Trophoblast cell (in vitro differentiated cells and primary cell): ENCODE results near the gene UGT1A7.
"Not testable (repeated sequence)": the region's sequence is repeated elsewhere in the genome, so short reads cannot be mapped to it uniquely, and the experiment has no call there.

Experiments
- DNase-seq, 2 donors: peaks; one replicate each; pipeline ENCODE4 v3.0.0-alpha.2; 2016
- H2AFZ ChIP-seq: 2 replicates; pipeline ENCODE4 v1.6.1; 2013; ENCODE audit warnings: low read length, moderate library complexity, mild to moderate bottlenecking; ENCODE audit not compliant: insufficient read depth, poor library complexity
- H2AK5ac ChIP-seq: 2 replicates; pipeline ENCODE4 v1.6.1; 2013; ENCODE audit warnings: mild to moderate bottlenecking, low read length
- H2BK120ac ChIP-seq: 2 replicates; pipeline ENCODE4 v1.6.1; 2013; ENCODE audit warnings: low read length, mild to moderate bottlenecking, moderate library complexity; ENCODE audit not compliant: insufficient read depth, poor library complexity
- H2BK12ac ChIP-seq: 2 replicates; pipeline ENCODE4 v1.6.1; 2013; ENCODE audit warnings: mild to moderate bottlenecking, low read length, moderate library complexity
- H2BK5ac ChIP-seq: 2 replicates; pipeline ENCODE4 v1.6.1; 2013; ENCODE audit warnings: low read length, low read depth, moderate library complexity, mild to moderate bottlenecking; ENCODE audit not compliant: poor library complexity
- H3K14ac ChIP-seq: 2 replicates; pipeline ENCODE4 v1.6.1; 2013; ENCODE audit warnings: mild to moderate bottlenecking, low read length
- H3K18ac ChIP-seq: 2 replicates; pipeline ENCODE4 v1.6.1; 2013; ENCODE audit warnings: mild to moderate bottlenecking, low read length
- H3K23ac ChIP-seq: 2 replicates; pipeline ENCODE4 v1.6.1; 2013; ENCODE audit warnings: low read length
- H3K27ac ChIP-seq: 2 replicates; pipeline ENCODE4 v1.5.1; 2013; ENCODE audit warnings: low read depth, mild to moderate bottlenecking, inconsistent platforms, low read length, moderate library complexity
- H3K27me3 ChIP-seq: 2 replicates; pipeline ENCODE4 v1.6.1; 2013; ENCODE audit warnings: inconsistent platforms, mild to moderate bottlenecking, low read length, moderate library complexity; ENCODE audit not compliant: insufficient read depth
- H3K36me3 ChIP-seq, 2 experiments: 1 replicate in 1 of 2; 2 replicates in 1 of 2; pipeline ENCODE4 v1.6.1; 2013; ENCODE audit warnings: low read length in 2 of 2, mild to moderate bottlenecking in 2 of 2, moderate library complexity in 1 of 2; ENCODE audit not compliant: insufficient read depth in 2 of 2, control insufficient read depth in 1 of 2
- H3K4ac ChIP-seq: 2 replicates; pipeline ENCODE4 v1.6.1; 2013; ENCODE audit warnings: low read depth, mild to moderate bottlenecking, low read length, moderate library complexity
- H3K4me1 ChIP-seq, 2 experiments: 1 replicate in 1 of 2; 2 replicates in 1 of 2; pipeline ENCODE4 v1.6.1; 2013; ENCODE audit warnings: low read length in 2 of 2, mild to moderate bottlenecking in 2 of 2, moderate library complexity in 1 of 2; ENCODE audit not compliant: insufficient read depth in 2 of 2, control insufficient read depth in 1 of 2
- H3K4me2 ChIP-seq: 2 replicates; pipeline ENCODE4 v1.6.1; 2013; ENCODE audit warnings: inconsistent platforms, mild to moderate bottlenecking, low read length, moderate library complexity
- H3K4me3 ChIP-seq: 2 replicates; pipeline ENCODE4 v1.5.1; 2013; ENCODE audit warnings: mild to moderate bottlenecking, low read depth, low read length, inconsistent platforms
- H3K79me1 ChIP-seq: one replicate; pipeline ENCODE4 v1.6.1; 2013; ENCODE audit warnings: low read length
- H3K79me2 ChIP-seq: 2 replicates; pipeline ENCODE4 v1.6.1; 2013; ENCODE audit warnings: low read length, mild to moderate bottlenecking; ENCODE audit not compliant: control insufficient read depth, insufficient read depth, poor library complexity
- H3K9ac ChIP-seq: 2 replicates; pipeline ENCODE4 v1.6.1; 2013; ENCODE audit warnings: mild to moderate bottlenecking, low read length
- H3K9me3 ChIP-seq: 2 replicates; pipeline ENCODE4 v1.6.1; 2013; ENCODE audit warnings: low read depth, mild to moderate bottlenecking, control low read depth, inconsistent platforms, low read length; ENCODE audit not compliant: insufficient read depth
- H4K12ac ChIP-seq: 2 replicates; pipeline ENCODE4 v1.6.1; 2013; ENCODE audit warnings: low read depth, mild to moderate bottlenecking, low read length, moderate library complexity
- H4K8ac ChIP-seq: 2 replicates; pipeline ENCODE4 v1.6.1; 2013; ENCODE audit warnings: low read depth, mild to moderate bottlenecking, low read length, moderate library complexity
- H4K91ac ChIP-seq: one replicate; pipeline ENCODE4 v1.6.1; 2013; ENCODE audit warnings: low read depth, mild to moderate bottlenecking, low read length, moderate library complexity
- WGBS: extraction: QIAGEN DNeasy Blood & Tissue Kit; methylation state at CpG from one replicate; pipeline ENCODE4 v1.1.7; 2013; ENCODE audit warnings: missing lambda C conversion rate; ENCODE audit not compliant: insufficient read length, insufficient coverage; ENCODE audit errors: extremely low coverage; 5-methylcytosine and 5-hydroxymethylcytosine counted together

Gene UGT1A7

DNA sequence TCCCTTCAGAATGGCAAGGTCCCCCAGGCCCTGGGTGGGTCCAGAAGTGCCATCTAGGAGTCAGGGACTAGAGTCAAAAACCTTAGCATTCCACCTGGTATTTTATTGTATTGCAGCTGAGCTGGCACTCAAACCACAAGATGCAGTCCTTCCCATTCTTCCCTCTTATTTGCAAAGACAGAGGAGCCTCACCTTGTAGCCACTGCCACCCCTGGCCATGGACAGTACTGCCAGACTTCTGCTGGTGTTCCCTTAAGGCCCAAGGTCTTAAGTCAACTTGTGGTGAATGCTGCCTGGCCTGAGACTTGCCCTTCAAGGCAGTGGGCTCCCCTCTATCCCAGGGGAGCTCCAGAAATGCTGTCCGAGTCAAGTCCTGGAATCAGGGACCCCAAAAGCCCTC is 38.6 kb upstream of the UGT1A7 start:
- no peak overlapping the region for H2BK5ac ChIP-seq
- no peak overlapping the region for H3K9ac ChIP-seq
- H4K8ac ChIP-seq, result no peak overlapping the region
- H3K23ac ChIP-seq, result no peak overlapping the region
- no peak overlapping the region for H3K4me2 ChIP-seq
- H3K27me3 ChIP-seq, result no peaks in the 10 kb centered on the region
- no peaks in the 10 kb centered on the region for H3K4me1 ChIP-seq
- no peak overlapping the region for H4K91ac ChIP-seq
- no peak overlapping the region for H3K4ac ChIP-seq
- no peaks in the 10 kb centered on the region for H3K79me2 ChIP-seq
- H3K27ac ChIP-seq, result no peak overlapping the region
- H2AK5ac ChIP-seq, result no peak overlapping the region
- WGBS, result no CpG with 5 or more reads among the region's 1 CpG
- no peaks in the 10 kb centered on the region for H3K36me3 ChIP-seq
- H2AFZ ChIP-seq, result no peak overlapping the region
- H2BK120ac ChIP-seq, result no peak overlapping the region
- H3K14ac ChIP-seq, result no peak overlapping the region
- no peak overlapping the region for H4K12ac ChIP-seq
- no peak overlapping the region for H2BK12ac ChIP-seq
- no peaks in the 10 kb centered on the region for H3K79me1 ChIP-seq
- H3K4me3 ChIP-seq, result no peak overlapping the region
- DNase-seq, result peak in 1 of 2 donors; percentile 17
- peaks cover 8% of the 10 kb centered on the region for H3K9me3 ChIP-seq
- no peak overlapping the region for H3K18ac ChIP-seq

DNA sequence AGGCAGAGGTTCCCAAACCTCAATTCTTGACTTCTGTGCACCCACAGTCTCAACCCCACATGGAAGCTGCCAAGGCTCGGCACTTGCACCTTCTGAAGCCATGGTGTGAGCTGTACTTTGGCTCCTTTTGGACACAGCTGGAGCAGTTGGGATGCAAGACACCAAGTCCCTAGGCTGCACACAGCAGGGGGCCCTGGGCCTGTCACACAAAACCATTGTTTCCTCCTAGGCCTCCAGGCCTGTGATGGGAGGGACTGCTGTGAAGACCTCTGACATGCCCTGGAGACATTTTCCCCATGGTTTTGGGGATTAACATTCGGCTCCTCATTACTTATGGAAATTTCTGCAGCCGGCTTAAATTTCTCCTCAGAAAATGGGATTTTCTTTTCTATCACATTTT is 35.7 kb upstream of the UGT1A7 start:
- H3K4me3 ChIP-seq, H2AK5ac ChIP-seq, H3K4ac ChIP-seq, H4K12ac ChIP-seq, H3K27me3 ChIP-seq, H3K4me1 ChIP-seq, H3K36me3 ChIP-seq, H2AFZ ChIP-seq, H3K4me2 ChIP-seq, H3K18ac ChIP-seq, H3K9ac ChIP-seq, DNase-seq, H3K23ac ChIP-seq, H2BK5ac ChIP-seq, H3K27ac ChIP-seq, H3K9me3 ChIP-seq, H4K8ac ChIP-seq, H3K79me1 ChIP-seq, H3K79me2 ChIP-seq, H3K14ac ChIP-seq, H2BK12ac ChIP-seq, H4K91ac ChIP-seq, H2BK120ac ChIP-seq: not testable (repeated sequence)
- WGBS, result no CpG with 5 or more reads among the region's 3 CpGs

DNA sequence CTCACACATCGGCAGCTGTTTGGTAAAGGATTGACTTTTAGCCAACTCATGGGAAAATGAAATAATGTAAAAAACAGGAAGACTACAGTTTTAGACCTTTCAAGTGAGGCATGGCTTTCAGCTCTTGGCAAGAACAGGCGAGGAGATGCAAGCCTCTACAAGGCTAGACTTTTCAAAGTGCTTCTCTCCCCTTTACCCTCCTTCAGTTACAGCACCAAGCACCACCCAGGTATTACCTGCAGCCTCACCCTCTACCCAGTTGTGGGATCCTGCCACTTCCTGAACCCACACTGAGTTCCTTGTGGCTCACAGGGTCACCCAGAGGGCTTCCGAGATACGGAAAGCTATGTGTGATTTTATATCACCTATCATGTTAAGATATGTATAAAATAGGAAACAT is 30.7 kb upstream of the UGT1A7 start:
- Histone ChIP-seq H3K79me2 (no peaks in the 10 kb centered on the region), H4K91ac (no peak overlapping the region), H3K27me3 (no peaks in the 10 kb centered on the region), H3K4me3 (no peak overlapping the region), H3K18ac (no peak overlapping the region), H3K14ac (no peak overlapping the region), H2AFZ (no peak overlapping the region), H2BK5ac (no peak overlapping the region), H2BK12ac (no peak overlapping the region), H4K8ac (no peak overlapping the region), H3K79me1 (no peaks in the 10 kb centered on the region), H3K36me3 (no peaks in the 10 kb centered on the region), H4K12ac (no peak overlapping the region), H3K4me1 (no peaks in the 10 kb centered on the region), H3K9ac (no peak overlapping the region), H3K23ac (no peak overlapping the region), H3K9me3 (peaks cover 1% of the 10 kb centered on the region), H3K27ac (no peak overlapping the region), H2BK120ac (no peak overlapping the region), H3K4ac (no peak overlapping the region), H2AK5ac (no peak overlapping the region), H3K4me2 (no peak overlapping the region)
- no CpG with 5 or more reads among the region's 4 CpGs for WGBS
- no peak for DNase-seq

DNA sequence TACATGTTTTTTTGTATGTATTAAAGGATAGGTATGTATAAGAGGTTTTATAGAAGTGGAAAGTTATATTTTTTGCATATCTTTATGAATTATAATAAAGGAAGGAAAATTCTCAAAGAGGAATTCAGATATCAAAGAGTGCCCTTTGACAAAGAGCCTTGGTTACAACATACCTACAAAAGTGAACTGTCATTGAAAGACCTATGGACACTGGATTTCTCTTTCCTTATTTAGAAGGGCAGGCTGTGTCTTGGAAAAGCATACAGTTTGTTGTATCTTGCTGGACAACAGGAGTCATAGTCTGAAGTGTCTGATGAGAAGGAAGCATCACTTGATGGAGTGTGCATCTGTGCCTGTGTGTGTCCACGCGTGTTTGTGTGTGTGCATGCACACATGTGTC is 30.3 kb upstream of the UGT1A7 start:
- no peak for DNase-seq
- no CpG with 5 or more reads among the region's 2 CpGs for WGBS

More for the DNA sequence above, 30.3 kb upstream of the UGT1A7 start:
- no peak overlapping the region for H4K12ac ChIP-seq
- no peaks in the 10 kb centered on the region for H3K79me1 ChIP-seq
- H4K8ac ChIP-seq, result no peak overlapping the region
- no peak overlapping the region for H2BK12ac ChIP-seq
- H3K23ac ChIP-seq, result no peak overlapping the region
- H3K4ac ChIP-seq, result no peak overlapping the region
- no peak overlapping the region for H2AFZ ChIP-seq
- no peak overlapping the region for H2BK5ac ChIP-seq
- no peak overlapping the region for H3K18ac ChIP-seq
- H3K27me3 ChIP-seq, result no peaks in the 10 kb centered on the region
- no peak overlapping the region for H2AK5ac ChIP-seq
- H3K9me3 ChIP-seq, result no peaks in the 10 kb centered on the region
- H3K14ac ChIP-seq, result no peak overlapping the region
- H3K9ac ChIP-seq, result no peak overlapping the region
- no peaks in the 10 kb centered on the region for H3K79me2 ChIP-seq
- H3K4me3 ChIP-seq, result no peak overlapping the region
- no peaks in the 10 kb centered on the region for H3K4me1 ChIP-seq
- no peak overlapping the region for H3K4me2 ChIP-seq
- H3K27ac ChIP-seq, result no peak overlapping the region
- no peaks in the 10 kb centered on the region for H3K36me3 ChIP-seq
- H4K91ac ChIP-seq, result no peak overlapping the region
- no peak overlapping the region for H2BK120ac ChIP-seq
